GM21576 (cell line): ENCODE measurements around the gene PANK3.

ENCODE experiments used
- ATAC-seq: cut with Tn5 transposase; IDR thresholded peaks from one replicate; pipeline ENCODE4 v1.9.1; 2021; ENCODE audit warnings: mild to moderate bottlenecking, moderate library complexity; ENCODE audit not compliant: unreplicated experiment

The PANK3 gene

GRCh38 chr5:168578538-168579487 lies at the start of gene PANK3:
Gene PANK3, minus strand, starts transcription at chr5:168579368. Its CDS starts 85 bp downstream, at chr5:168579283.
- ATAC-seq = peak; percentile 42

- no peak for ATAC-seq
Observed at GRCh38 chr5:168624850-168625364, 45.7 kb upstream of the PANK3 start.

DNA sequence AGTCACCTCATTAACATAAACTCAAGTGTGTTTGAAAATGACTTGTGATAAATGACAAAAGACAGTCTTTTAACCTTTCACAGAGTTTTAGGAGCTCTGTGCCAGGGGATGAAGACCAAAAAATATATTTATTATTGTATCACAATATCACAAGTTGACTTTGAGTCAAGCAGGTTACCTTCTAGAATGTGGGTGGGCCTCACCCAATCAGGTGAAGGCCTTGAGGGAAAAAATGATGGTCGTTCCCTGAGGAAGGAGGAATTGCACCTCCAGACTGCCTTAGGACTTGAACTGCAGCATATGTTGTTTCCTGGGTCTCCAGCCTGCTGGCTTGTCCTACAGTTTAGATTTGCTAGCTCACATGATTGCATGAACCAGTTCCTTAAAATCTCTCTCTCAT lies 41.6 kb upstream of the PANK3 start:
- ATAC-seq = no peak

DNA sequence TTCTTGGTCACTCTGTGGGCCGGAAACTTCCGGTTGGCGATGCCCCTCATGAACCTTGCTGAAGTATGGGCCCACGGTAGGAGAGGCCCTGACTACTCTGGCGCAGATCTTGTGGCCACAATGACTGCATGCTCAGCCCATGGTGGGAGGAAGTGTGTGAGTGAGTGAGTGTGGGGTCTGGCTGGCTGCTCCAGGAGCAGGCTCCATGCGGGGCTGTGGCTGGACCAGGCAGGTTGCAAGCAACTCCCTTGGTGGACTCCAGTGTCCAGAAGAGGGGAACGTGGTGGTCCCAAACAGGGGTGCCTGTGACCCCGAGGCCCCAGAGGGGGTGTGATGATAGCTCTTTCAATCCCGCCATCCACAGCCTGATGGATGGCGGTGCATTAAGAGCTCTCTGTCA lies 35.5 kb upstream of the PANK3 start:
- ATAC-seq = no peak

DNA sequence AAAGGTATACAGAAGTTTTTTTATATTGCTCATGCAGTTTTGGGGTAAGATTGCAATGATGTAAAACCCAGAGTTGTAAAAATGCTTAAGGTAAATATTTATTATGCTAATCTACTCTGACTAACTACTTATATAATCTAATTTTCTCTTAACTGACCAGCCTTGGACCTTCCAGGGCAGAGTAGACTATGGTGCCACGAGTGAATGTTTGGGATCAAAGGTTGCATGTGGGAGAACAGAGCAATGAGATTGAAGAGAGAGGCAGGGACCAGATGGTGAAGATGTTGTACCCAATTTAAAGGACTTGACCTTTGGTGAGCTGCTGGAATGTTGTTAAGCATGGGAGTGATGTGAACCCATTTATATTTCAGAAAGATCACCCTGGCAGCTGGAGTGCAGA lies 34.8 kb upstream of the PANK3 start:
- no peak for ATAC-seq

- no peak for ATAC-seq
Observed at GRCh38 chr5:168613396-168613795, 34.2 kb upstream of the PANK3 start.

- ATAC-seq = no peak
Observed at GRCh38 chr5:168612996-168613395, 33.8 kb upstream of the PANK3 start.

- ATAC-seq = no peak
Observed at GRCh38 chr5:168612123-168612522, 33.0 kb upstream of the PANK3 start.

GRCh38 chr5:168611165-168611564 lies 32.0 kb upstream of the PANK3 start:
- ATAC-seq = no peak

DNA sequence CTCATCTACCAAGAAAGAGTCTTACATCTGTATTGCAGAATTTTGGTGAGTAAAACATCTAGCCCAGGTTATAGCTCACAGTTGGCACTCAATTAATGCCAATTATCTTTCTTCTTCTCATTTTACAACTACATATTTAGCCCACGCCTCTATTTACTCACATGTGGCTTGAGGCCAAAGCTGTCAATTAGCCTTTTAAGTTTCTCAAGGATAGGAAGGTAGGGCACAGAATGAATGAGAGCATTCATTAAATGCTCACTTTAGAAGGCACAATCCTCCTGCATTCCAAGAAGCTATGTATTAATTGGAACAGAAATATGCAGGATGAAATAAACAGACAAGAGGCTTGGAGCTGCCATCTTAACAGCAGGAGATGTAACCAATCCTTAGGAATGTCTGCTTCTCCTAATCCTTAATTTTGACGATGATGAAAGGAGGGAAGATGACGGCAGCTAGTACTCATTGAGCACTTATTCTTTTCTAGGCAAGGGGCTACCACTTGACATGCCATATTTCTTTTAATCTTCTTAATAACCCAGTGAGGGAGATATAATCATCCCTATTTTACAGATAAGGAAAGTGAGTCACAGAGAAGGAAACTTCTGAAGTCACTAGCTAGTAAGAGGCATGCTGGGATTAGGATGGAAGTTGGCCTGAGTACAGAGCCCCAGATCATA lies 30.8 kb upstream of the PANK3 start:
- no peak for ATAC-seq

GRCh38 chr5:168608821-168609220 lies 29.7 kb upstream of the PANK3 start:
- ATAC-seq = no peak

GRCh38 chr5:168608386-168608785 lies 29.2 kb upstream of the PANK3 start:
- no peak for ATAC-seq

DNA sequence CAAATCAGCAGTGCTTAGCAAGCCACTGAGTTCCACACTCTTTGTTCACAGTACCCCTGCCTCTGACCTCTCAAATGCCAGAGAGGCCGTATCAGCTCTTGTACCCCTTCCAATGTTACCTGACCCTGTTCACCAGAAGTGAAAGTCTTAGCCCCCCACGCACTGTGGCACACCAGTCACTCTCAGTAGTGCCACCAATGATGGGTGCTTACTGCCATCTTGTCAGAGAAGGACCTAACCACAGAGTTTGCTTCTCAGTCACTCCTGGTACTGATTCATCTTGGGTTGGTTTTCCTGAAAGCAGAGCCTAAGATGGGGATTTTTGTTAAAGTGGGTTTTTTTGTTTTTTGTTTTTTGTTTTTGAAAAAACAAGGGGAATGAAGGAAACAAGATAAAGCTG lies 28.8 kb upstream of the PANK3 start:
- no peak for ATAC-seq

GRCh38 chr5:168606562-168606961 lies 27.4 kb upstream of the PANK3 start:
- ATAC-seq = no peak

DNA sequence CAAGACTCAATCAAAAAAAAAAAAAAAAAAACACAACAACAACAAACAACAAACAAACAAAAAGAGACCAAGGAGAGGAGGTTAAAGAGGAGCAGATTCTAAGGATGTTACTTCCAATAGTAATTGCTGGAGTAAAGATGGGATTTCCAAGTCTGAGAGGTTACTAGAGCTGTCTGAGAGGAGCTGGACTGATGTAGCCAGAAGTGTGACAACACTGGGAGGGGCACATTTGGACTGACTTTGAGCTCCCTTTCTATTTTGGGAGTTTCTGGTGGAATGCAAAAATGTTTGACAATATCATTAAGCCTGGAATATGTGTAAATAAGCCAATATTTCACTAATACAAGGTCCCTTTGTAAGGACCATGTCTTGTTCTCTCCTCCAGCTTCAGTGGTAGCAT lies 25.3 kb upstream of the PANK3 start:
- ATAC-seq = no peak

DNA sequence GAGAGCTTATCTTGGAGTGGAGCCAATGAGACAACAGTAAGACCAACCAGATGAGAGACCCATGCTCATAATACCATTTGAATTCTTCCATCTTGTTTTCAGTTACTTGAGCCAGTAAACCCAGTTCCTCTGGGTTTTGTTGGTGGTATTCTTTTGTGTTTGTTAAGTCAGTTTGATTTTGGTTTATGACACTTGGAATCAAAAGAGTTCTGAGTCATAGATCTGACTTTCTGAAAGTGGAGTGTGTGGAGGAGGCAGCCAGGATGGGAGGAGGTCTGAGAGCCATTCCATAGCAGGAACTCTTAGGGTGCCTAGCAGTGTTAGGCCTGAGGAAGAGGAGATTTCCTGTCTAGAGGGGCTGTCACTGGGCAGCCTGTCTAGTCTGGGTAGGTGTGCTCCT lies 24.6 kb upstream of the PANK3 start:
- ATAC-seq = no peak

DNA sequence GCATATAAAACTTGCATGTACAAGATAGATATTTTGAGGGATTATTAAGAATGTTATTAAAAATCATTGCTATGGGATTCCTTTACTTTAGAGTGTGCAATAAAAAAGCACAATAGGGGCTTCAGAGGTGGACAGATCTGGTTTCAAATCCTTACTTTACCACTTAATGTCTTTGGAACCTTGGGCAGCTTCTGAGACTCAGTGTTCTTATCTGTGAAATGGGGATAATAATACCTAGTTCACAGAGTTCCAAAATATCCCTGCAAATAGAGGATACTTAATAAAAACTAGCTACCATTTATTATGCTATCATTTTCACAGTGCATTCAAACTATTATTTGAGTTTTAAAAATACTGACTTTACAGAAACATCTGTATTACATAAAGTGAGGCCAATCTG lies 23.3 kb upstream of the PANK3 start:
- no peak for ATAC-seq

GRCh38 chr5:168601972-168602371 lies 22.8 kb upstream of the PANK3 start:
- no peak for ATAC-seq

DNA sequence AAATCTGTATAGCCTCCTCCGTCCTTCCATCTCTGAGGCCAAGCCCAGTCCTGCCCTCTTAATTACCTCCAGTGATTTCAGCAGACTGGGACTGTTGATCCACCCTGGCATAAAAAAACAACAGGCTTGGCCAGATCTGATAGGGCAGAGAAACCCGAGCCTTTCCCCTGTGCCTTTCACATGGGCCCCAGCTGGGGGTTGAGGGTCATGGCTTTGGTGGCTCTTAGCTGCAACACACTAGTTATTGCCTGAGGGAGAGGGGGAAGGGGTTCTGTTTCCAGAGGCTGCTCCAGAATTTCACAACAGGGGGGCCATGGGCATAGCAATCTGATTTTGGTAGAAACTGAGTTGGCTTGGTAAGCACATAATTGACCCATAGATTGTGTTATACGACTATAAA lies 21.2 kb upstream of the PANK3 start:
- ATAC-seq = no peak

DNA sequence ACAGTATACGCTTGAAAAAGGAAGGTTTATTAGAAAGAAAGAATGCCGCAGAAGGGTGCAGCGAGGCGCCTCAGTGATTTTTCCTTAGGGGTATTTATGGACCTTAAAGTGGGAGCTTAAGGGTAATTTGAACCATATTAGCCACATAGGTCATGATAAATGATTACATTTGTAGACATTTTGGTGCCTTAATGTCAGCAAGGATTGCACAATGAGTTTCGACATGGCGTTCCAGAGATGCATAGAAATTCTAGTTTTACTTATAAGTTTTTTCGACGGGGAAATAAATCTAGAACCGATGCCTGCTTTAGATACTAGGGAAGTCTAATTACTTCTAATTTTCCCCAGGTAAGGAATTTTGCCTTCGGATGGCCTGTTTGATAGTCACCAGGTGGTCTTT lies 20.7 kb upstream of the PANK3 start:
- no peak for ATAC-seq

- ATAC-seq = no peak
Observed at GRCh38 chr5:168598639-168599038, 19.5 kb upstream of the PANK3 start.

DNA sequence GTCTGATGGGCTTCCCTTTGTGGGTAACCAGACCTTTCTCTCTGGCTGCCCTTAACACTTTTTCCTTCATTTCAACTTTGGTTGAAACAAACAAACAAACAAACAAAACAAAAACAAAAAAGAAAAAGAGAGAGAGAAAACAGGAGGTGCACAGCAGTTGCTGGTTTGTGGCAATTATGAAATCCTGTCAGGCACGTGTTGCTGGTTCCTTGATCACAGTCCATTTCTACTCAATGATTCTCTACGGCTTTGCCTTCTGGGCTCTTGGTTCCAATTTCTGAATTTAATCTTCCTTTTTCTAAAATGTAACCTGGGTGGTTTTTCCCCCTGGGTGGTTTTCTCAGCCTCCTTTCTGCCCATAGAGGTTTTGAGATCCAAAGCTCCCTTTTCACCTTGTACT lies 17.8 kb upstream of the PANK3 start:
- no peak for ATAC-seq
